NCI-H510A (cell line): ENCODE data around the gene SMAD7.

Experiments used
- DNase-seq: peaks from one replicate; lab custom pipeline; 2025; lab: John Stamatoyannopoulos, UW

The SMAD7 gene

GRCh38 chr18:48944634-48945033, 6.1 kb downstream of the SMAD7 start:
- DNase-seq = no peak

- no peak for DNase-seq
These were observed 6.8 kb downstream of the SMAD7 start for GRCh38 chr18:48943736-48944527.

- no peak for DNase-seq
These were observed 7.4 kb downstream of the SMAD7 start for GRCh38 chr18:48943333-48943732.

- DNase-seq = no peak
These were observed 8.1 kb downstream of the SMAD7 start for GRCh38 chr18:48942554-48943261.

GRCh38 chr18:48942086-48942485, 8.7 kb downstream of the SMAD7 start:
- DNase-seq = no peak

- DNase-seq = no peak
These were observed 9.1 kb downstream of the SMAD7 start for GRCh38 chr18:48941672-48942071.

GRCh38 chr18:48940854-48941611, 9.7 kb downstream of the SMAD7 start:
- DNase-seq = no peak

- no peak for DNase-seq
These were observed 11.3 kb downstream of the SMAD7 start for GRCh38 chr18:48939205-48940097.

GRCh38 chr18:48938827-48939204, 11.9 kb downstream of the SMAD7 start:
- no peak for DNase-seq

GRCh38 chr18:48937869-48938750, 12.7 kb downstream of the SMAD7 start:
- DNase-seq = no peak

- DNase-seq = no peak
These were observed 15.4 kb downstream of the SMAD7 start for GRCh38 chr18:48935433-48935774.

GRCh38 chr18:48934723-48935432, 15.9 kb downstream of the SMAD7 start:
- DNase-seq = no peak

- DNase-seq = no peak
These were observed 16.4 kb downstream of the SMAD7 start for GRCh38 chr18:48934415-48934722.

- no peak for DNase-seq
These were observed 17.0 kb downstream of the SMAD7 start for GRCh38 chr18:48933578-48934414.

GRCh38 chr18:48932822-48933510, 17.8 kb downstream of the SMAD7 start:
- DNase-seq = no peak

- DNase-seq = no peak
These were observed 18.3 kb downstream of the SMAD7 start for GRCh38 chr18:48932462-48932818.

- no peak for DNase-seq
These were observed 18.9 kb downstream of the SMAD7 start for GRCh38 chr18:48931680-48932461.

- no peak for DNase-seq
These were observed 19.8 kb downstream of the SMAD7 start for GRCh38 chr18:48930926-48931325.
